IMR-90 (cell line): Measurements from ENCODE around the gene RBBP8NL. TPM values are rescaled to one million over a fixed set of nuclear protein-coding genes. Genes with fewer than 3 reads are reported as not detected.
A peak's percentile ranks its signal among the peaks of the same experiment; 100 is the strongest.

Experiments used
- ATAC-seq: fragments of 200-7000 bp; cut with Tn5 transposase; 2 replicates; pipeline ENCODE4 v1.9.1; 2020; ENCODE audit warnings: low read depth, mild to moderate bottlenecking, moderate library complexity
- BruUV-seq: library from RNA; stranded (reverse); fragments of 400-500 nt; replicated peaks from 2 replicates; lab custom pipeline; 2021; lab: Mats Ljungman, UMichigan
- CTCF ChIA-PET: fragments of 300-600 bp; formaldehyde crosslinking; extraction: SDS; loops from one replicate; lab custom pipeline; 2021; ENCODE audit warnings: antibody characterized with exemption; lab: Yijun Ruan, JAX
- POLR2A ChIA-PET: fragments of 300-600 bp; sonication (Branson Sonifier 250); formaldehyde crosslinking; loops from one replicate; lab custom pipeline; 2022; ENCODE audit warnings: antibody characterized with exemption; ENCODE audit not compliant: unreplicated experiment; lab: Charles Lee
- DNase-seq: peaks from one replicate; pipeline ENCODE4 v3.0.0; 2013
- H2AFZ ChIP-seq: replicated peaks from 2 replicates; pipeline ENCODE3; 2013; ENCODE audit warnings: low read length, mild to moderate bottlenecking; ENCODE audit not compliant: poor library complexity
- H2AK5ac ChIP-seq: 2 replicates; pipeline ENCODE4 v1.6.1; 2013; ENCODE audit warnings: low read depth, low read length, inconsistent platforms
- H2AK9ac ChIP-seq: replicated peaks from 2 replicates; pipeline ENCODE3; 2013; ENCODE audit warnings: mild to moderate bottlenecking, low read depth, low read length, moderate library complexity; ENCODE audit not compliant: poor library complexity
- H2BK120ac ChIP-seq: 2 replicates; pipeline ENCODE4 v1.6.1; 2013; ENCODE audit warnings: low read depth, low read length, inconsistent platforms
- H2BK15ac ChIP-seq: 3 replicates; pipeline ENCODE4 v1.6.1; 2013; ENCODE audit warnings: low read depth, low read length, inconsistent platforms
- H2BK20ac ChIP-seq: 2 replicates; pipeline ENCODE4 v1.6.1; 2013; ENCODE audit warnings: low read depth, mild to moderate bottlenecking, inconsistent platforms, low read length, moderate library complexity
- H2BK5ac ChIP-seq: 2 replicates; pipeline ENCODE4 v1.6.1; 2013; ENCODE audit warnings: mild to moderate bottlenecking, low read depth, low read length, inconsistent platforms; ENCODE audit not compliant: poor library complexity, severe bottlenecking
- H3K14ac ChIP-seq: replicated peaks from 2 replicates; pipeline ENCODE4 v1.6.1; 2013; ENCODE audit warnings: low read depth, low read length, inconsistent platforms
- H3K18ac ChIP-seq: 2 replicates; pipeline ENCODE4 v1.6.1; 2013; ENCODE audit warnings: low read depth, low read length, control low read depth
- H3K23ac ChIP-seq: 2 replicates; pipeline ENCODE4 v1.6.1; 2013; ENCODE audit warnings: low read depth, low read length, inconsistent platforms
- H3K27ac ChIP-seq: 2 replicates; pipeline ENCODE4 v1.5.1; 2013; ENCODE audit warnings: mild to moderate bottlenecking, control low read depth, low read length; ENCODE audit not compliant: insufficient read depth
- H3K27me3 ChIP-seq: 2 replicates; pipeline ENCODE4 v1.6.1; 2013; ENCODE audit warnings: low read length; ENCODE audit not compliant: control insufficient read depth, insufficient read depth
- H3K36me3 ChIP-seq: 2 replicates; pipeline ENCODE4 v1.6.1; 2013; ENCODE audit warnings: low read length, mixed read lengths; ENCODE audit not compliant: control insufficient read depth, insufficient read depth
- H3K4ac ChIP-seq: 2 replicates; pipeline ENCODE4 v1.6.1; 2013; ENCODE audit warnings: low read depth, low read length, inconsistent platforms
- H3K4me1 ChIP-seq: 2 replicates; pipeline ENCODE4 v1.6.1; 2013; ENCODE audit warnings: low read length, mixed read lengths; ENCODE audit not compliant: control insufficient read depth, insufficient read depth
- H3K4me2 ChIP-seq: 2 replicates; pipeline ENCODE4 v1.6.1; 2013; ENCODE audit warnings: low read depth, mild to moderate bottlenecking, control low read depth, low read length, moderate library complexity
- H3K4me3 ChIP-seq: 2 replicates; pipeline ENCODE4 v1.5.1; 2013; ENCODE audit warnings: low read depth, mild to moderate bottlenecking, control low read depth, low read length, moderate library complexity; ENCODE audit not compliant: insufficient read depth
- H3K56ac ChIP-seq: 2 replicates; pipeline ENCODE4 v1.6.1; 2013; ENCODE audit warnings: low read length, inconsistent platforms; ENCODE audit not compliant: insufficient read depth; ENCODE audit errors: extremely low read depth
- H3K79me1 ChIP-seq, 2 experiments: 2 replicates each; pipeline ENCODE4 v1.6.1; 2013; ENCODE audit warnings: low read length in 2 of 2, inconsistent platforms in 1 of 2, low read depth in 1 of 2
- H3K9ac ChIP-seq: 2 replicates; pipeline ENCODE4 v1.6.1; 2013; ENCODE audit warnings: low read depth, low read length, control low read depth
- H3K9me1 ChIP-seq: 2 replicates; pipeline ENCODE4 v1.6.1; 2013; ENCODE audit warnings: low read length, inconsistent platforms; ENCODE audit not compliant: insufficient read depth
- H3K9me3 ChIP-seq: 2 replicates; pipeline ENCODE4 v1.6.1; 2013; ENCODE audit warnings: low read length; ENCODE audit not compliant: control insufficient read depth, insufficient read depth
- H4K20me1 ChIP-seq: 2 replicates; pipeline ENCODE4 v1.6.1; 2013; ENCODE audit warnings: low read length, inconsistent platforms; ENCODE audit not compliant: insufficient read depth
- H4K5ac ChIP-seq: 2 replicates; pipeline ENCODE4 v1.6.1; 2013; ENCODE audit warnings: mild to moderate bottlenecking, low read depth, low read length, control low read depth
- H4K8ac ChIP-seq, 2 experiments: 2 replicates each; pipeline ENCODE4 v1.6.1; 2013; ENCODE audit warnings: low read depth in 2 of 2, low read length in 2 of 2, control low read depth in 1 of 2, inconsistent platforms in 1 of 2
- H4K91ac ChIP-seq: 2 replicates; pipeline ENCODE4 v1.6.1; 2013; ENCODE audit warnings: low read depth, low read length, inconsistent platforms; ENCODE audit not compliant: insufficient read depth
- RCOR1 ChIP-seq: IDR thresholded peaks from 2 replicates; pipeline ENCODE4 v1.6.1; 2012; ENCODE audit warnings: mild to moderate bottlenecking, low read length, improper control_type of control experiment; ENCODE audit not compliant: insufficient replicate concordance
- WGBS, 2 experiments: methylation state at CpG; one replicate each; pipeline versions ENCODE4 v1.1.5 to v1.1.7; 2013; ENCODE audit warnings: missing lambda C conversion rate in 2 of 2; ENCODE audit not compliant: insufficient read length in 1 of 2; ENCODE audit errors: extremely low coverage in 2 of 2; 5-methylcytosine and 5-hydroxymethylcytosine counted together
- dilution Hi-C: fragments of 300-500 bp; cut with HindIII; formaldehyde crosslinking; loops from one replicate; pipeline ENCODE4 v1.14.3; 2018; ENCODE audit warnings: low sequenced_read_pairs; ENCODE audit not compliant: unreplicated experiment
- in situ Hi-C: fragments of 300-500 bp; cut with MboI; formaldehyde crosslinking; loops from 3 replicates; pipeline ENCODE4 v1.14.3; 2019; ENCODE audit warnings: low sequenced_read_pairs, inconsistent platforms, mixed read lengths
- intact Hi-C: fragments of 100-400 bp; cut with micrococcal nuclease; formaldehyde crosslinking; loops from 2 replicates; pipeline ENCODE4 v1.10.0; 2022
- polyA plus RNA-seq, 3 experiments: library from polyadenylated mRNA; depleted of rRNA; stranded (reverse); fragments of >200 nt; gene quantifications; 2 replicates each; pipeline ENCODE4 v1.2.3, GENCODE V29; 2012; ENCODE audit warnings: low replicate concordance in 1 of 3
- total RNA-seq: library from RNA; depleted of rRNA; stranded (reverse); fragments of >200 nt; gene quantifications from 2 replicates; pipeline ENCODE4 v1.2.3, GENCODE V29; 2012
- TF ChIP-seq, protein P1 (sequence below): conservative IDR thresholded peaks from 2 replicates; pipeline ENCODE4 v1.5.1; 2012; ENCODE audit warnings: mild to moderate bottlenecking, low read depth, low read length, improper control_type of control experiment

Gene RBBP8NL
- total and polyA plus RNA-seq, 2 of the 4 experiments (the other 2 are of a cell fraction): not detected

DNA sequence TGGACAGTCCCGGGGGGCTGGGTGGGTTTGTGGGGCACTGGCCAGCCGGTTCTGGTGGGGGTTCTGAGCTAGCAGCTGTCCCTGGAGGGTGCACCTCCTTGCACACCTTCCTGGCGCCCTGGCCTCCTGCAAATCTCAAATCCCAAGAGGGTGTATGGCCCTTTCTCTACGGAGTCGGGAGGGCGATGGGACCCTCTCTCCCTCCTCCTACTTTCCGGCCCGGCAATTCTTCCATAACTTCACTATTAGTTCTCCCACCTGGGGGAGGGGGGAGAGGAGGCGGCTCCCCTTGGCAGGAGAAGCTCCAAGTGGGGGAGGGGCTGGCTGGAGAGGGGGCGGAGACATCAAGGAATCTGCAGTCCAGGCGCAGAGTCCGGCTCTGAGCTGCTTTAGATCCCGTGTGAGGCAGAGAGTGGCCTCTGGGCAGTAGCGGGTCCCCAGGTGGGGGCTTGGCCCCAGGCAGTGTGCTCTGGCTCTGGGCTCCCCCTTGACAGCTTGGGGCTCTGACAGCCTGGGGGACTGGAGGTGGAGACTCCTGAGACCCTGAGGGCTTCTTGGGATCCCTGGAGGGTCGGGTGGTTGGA is 58.9 kb downstream of the RBBP8NL start:
- DNase-seq (no peak), ATAC-seq (no peak)
- H3K4me2 ChIP-seq: peak overlapping the region; percentile 58
- peak overlapping the region; percentile 53 for H3K4ac ChIP-seq
- H4K8ac ChIP-seq: 0 out of 4 replicates have a peak overlapping the region, but pooled peaks of 1 of the 2 experiments have one; percentile 40
- H3K79me1 ChIP-seq: no peaks in the 10 kb centered on the region
- no peak for TF ChIP-seq RCOR1
- TF ChIP-seq, protein P1, sequence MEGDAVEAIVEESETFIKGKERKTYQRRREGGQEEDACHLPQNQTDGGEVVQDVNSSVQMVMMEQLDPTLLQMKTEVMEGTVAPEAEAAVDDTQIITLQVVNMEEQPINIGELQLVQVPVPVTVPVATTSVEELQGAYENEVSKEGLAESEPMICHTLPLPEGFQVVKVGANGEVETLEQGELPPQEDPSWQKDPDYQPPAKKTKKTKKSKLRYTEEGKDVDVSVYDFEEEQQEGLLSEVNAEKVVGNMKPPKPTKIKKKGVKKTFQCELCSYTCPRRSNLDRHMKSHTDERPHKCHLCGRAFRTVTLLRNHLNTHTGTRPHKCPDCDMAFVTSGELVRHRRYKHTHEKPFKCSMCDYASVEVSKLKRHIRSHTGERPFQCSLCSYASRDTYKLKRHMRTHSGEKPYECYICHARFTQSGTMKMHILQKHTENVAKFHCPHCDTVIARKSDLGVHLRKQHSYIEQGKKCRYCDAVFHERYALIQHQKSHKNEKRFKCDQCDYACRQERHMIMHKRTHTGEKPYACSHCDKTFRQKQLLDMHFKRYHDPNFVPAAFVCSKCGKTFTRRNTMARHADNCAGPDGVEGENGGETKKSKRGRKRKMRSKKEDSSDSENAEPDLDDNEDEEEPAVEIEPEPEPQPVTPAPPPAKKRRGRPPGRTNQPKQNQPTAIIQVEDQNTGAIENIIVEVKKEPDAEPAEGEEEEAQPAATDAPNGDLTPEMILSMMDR: no peak
- H3K9ac ChIP-seq: no peak overlapping the region
- no peaks in the 10 kb centered on the region for H3K36me3 ChIP-seq
- no peak overlapping the region for H2BK20ac ChIP-seq
- peaks cover 22% of the 10 kb centered on the region for H4K20me1 ChIP-seq
- no peak overlapping the region for H3K23ac ChIP-seq
- H3K27ac ChIP-seq: peak overlapping the region; percentile 26
- dilution Hi-C loops: no loop called here
- H2BK15ac ChIP-seq: no peak overlapping the region
- H2BK120ac ChIP-seq: no peak overlapping the region
- H4K5ac ChIP-seq: no peak overlapping the region
- peak overlapping the region; percentile 52 for H2AK5ac ChIP-seq
- no peak overlapping the region for H2BK5ac ChIP-seq
- peak overlapping the region; percentile 33 for H2AK9ac ChIP-seq
- no peak overlapping the region for H4K91ac ChIP-seq
- no peaks in the 10 kb centered on the region for H3K9me3 ChIP-seq
- no peak overlapping the region for H3K14ac ChIP-seq
- H3K56ac ChIP-seq: no peak overlapping the region
- no CpG with 5 or more reads among the region's 15 CpGs for WGBS, 2 experiments
- H3K18ac ChIP-seq: peak overlapping the region; percentile 54; the same call in 1 of the 2 replicates
- no peaks in the 10 kb centered on the region for H3K27me3 ChIP-seq
- ChIA-PET POLR2A (interaction anchor here (0.6 kb wide), 1 partner anchor 204 kb away, joined by 7 read pairs; no protein-coding TSS in a partner anchor), CTCF (interaction anchor here (0.5 to 2.2 kb wide), 6 partner anchors 11 to 66 kb away, joined by 3 to 8 read pairs (median 3); partner anchors contain the start of gene ADRM1)
- intact Hi-C loops: no loop called here
- peak overlapping the region; percentile 24 for H2AFZ ChIP-seq
- H3K4me1 ChIP-seq: peaks cover 33% of the 10 kb centered on the region
- BruUV-seq: no TSS peak
- H3K9me1 ChIP-seq: peaks cover 8% of the 10 kb centered on the region; the same call in 1 of the 2 replicates
- in situ Hi-C loops: no loop called here
- H3K4me3 ChIP-seq: no peak overlapping the region
